WTC11 (cell line): ENCODE measurements around the gene MMP23B.

Source experiments
- CTCF ChIP-seq: fragments of 200-600 bp; IDR thresholded peaks from 2 replicates; pipeline ENCODE4 v1.8.0; 2022; ENCODE audit warnings: antibody characterized with exemption
- NR1H2 ChIP-seq: sonication (generic); formaldehyde crosslinking; IDR thresholded peaks from 2 replicates; pipeline ENCODE4 v1.9.0; 2021; ENCODE audit warnings: mild to moderate bottlenecking, moderate library complexity, missing genetic modification reagents
- TF ChIP-seq, protein P1 (sequence below): sonication (generic); formaldehyde crosslinking; IDR thresholded peaks from 2 replicates; pipeline ENCODE4 v1.8.1; 2022; ENCODE audit warnings: mild to moderate bottlenecking, moderate library complexity, missing genetic modification reagents

DNA sequence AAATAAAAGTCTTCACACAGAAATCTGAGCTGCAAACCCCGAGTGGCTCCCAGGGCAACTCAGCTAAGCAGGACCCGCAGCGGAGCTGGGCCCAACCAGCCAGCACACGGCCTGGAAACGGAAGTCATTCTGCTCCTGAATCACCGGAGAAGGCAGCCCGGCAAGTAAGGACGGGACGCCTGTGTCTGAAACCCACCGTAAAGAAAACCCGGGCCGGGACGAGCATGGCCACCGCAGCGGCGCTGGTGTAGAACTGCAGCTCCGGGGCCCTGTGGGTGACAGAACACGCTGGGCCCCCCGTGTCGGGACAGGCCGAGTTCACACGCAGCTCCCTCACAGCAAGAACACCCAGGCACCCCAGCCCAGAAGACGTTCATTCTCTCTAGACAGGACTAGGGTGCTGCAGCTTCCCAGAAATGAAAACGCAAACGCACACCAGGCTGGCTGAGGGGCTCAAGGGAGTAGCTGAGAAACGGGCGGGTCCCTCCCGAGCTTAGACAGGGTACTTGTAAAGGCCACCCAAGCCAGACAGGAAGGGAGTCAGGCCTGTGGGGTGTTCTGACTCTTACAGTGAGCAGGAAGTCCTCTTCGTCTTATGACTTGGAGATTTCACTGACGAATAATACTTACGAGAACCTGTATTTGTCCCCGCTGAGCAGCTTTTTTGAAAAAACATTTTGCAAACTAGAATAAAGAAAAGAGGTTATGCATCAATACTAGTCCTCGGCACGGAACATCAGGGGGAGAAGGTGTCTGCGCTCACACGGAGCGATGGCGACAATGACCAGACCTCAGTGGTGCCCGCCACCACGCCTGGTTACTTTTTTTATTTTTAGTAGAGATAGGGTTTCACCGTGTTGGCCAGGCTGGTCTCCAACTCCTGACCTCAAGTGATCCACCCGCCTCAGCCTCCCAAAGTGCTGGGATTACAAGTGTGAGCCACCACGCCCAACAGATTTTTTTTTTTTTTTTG lies 37.8 kb downstream of the MMP23B start:
- TF ChIP-seq CTCF (no peak), NR1H2 (CRISPR knock-in tag) (no peak)
- TF ChIP-seq, protein P1, sequence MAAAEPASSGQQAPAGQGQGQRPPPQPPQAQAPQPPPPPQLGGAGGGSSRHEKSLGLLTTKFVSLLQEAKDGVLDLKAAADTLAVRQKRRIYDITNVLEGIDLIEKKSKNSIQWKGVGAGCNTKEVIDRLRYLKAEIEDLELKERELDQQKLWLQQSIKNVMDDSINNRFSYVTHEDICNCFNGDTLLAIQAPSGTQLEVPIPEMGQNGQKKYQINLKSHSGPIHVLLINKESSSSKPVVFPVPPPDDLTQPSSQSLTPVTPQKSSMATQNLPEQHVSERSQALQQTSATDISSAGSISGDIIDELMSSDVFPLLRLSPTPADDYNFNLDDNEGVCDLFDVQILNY (CRISPR knock-in tag) = no peak
